Kidney epithelial cell (primary cell): ENCODE results near the gene SPATA2. TPM values are rescaled to one million over a fixed set of nuclear protein-coding genes. Genes with fewer than 3 reads are reported as not detected.

ENCODE experiments used
- DNase-seq: peaks from one replicate; pipeline ENCODE4 v3.0.0-alpha.2; 2010; ENCODE audit warnings: low read depth
- H3K27me3 ChIP-seq: 2 replicates; pipeline ENCODE4 v1.6.0; 2011; ENCODE audit warnings: low read length; ENCODE audit not compliant: control insufficient read depth, insufficient read depth
- H3K36me3 ChIP-seq: 2 replicates; pipeline ENCODE4 v1.5.1; 2011; ENCODE audit warnings: low read length; ENCODE audit not compliant: control insufficient read depth, insufficient read depth
- H3K4me3 ChIP-seq: 2 replicates; pipeline ENCODE4 v1.5.1; 2011; ENCODE audit warnings: low read depth, mild to moderate bottlenecking, control low read depth, low read length
- CTCF ChIP-seq: IDR thresholded peaks from 2 replicates; pipeline ENCODE4 v1.5.1; 2011; ENCODE audit warnings: mild to moderate bottlenecking, moderate library complexity, low read length, control low read depth, inconsistent platforms; ENCODE audit not compliant: insufficient read depth, poor library complexity, severe bottlenecking
- total RNA-seq: library from RNA; depleted of rRNA; stranded (reverse); fragments of >200 nt; gene quantifications from 2 replicates; pipeline ENCODE4 v1.2.3, GENCODE V29; 2015

The SPATA2 gene
- total RNA-seq, 1 donor from 2014 or later = 3.9 TPM

GRCh38 chr20:49935746-49936152 lies 20.4 kb upstream of the SPATA2 start:
- no peak for DNase-seq
- Histone ChIP-seq H3K4me3 (peak overlapping the region; percentile 20), H3K27me3 (no peaks in the 10 kb centered on the region), H3K36me3 (no peaks in the 10 kb centered on the region)
- no peak for TF ChIP-seq CTCF

GRCh38 chr20:49929142-49929494 lies 13.8 kb upstream of the SPATA2 start:
- Histone ChIP-seq H3K4me3 (no peak overlapping the region), H3K27me3 (no peaks in the 10 kb centered on the region), H3K36me3 (no peaks in the 10 kb centered on the region)
- no peak for TF ChIP-seq CTCF
- DNase-seq = no peak

- Histone ChIP-seq H3K27me3 (no peaks in the 10 kb centered on the region), H3K4me3 (no peak overlapping the region), H3K36me3 (no peaks in the 10 kb centered on the region)
- peak; percentile 93 for TF ChIP-seq CTCF
- DNase-seq = peak; percentile 49
These were observed 13.2 kb upstream of the SPATA2 start for GRCh38 chr20:49928411-49929141.

GRCh38 chr20:49925901-49926454 lies 10.6 kb upstream of the SPATA2 start:
- Histone ChIP-seq H3K4me3 (no peak overlapping the region), H3K27me3 (no peaks in the 10 kb centered on the region), H3K36me3 (no peaks in the 10 kb centered on the region)
- TF ChIP-seq CTCF = no peak
- no peak for DNase-seq

- Histone ChIP-seq H3K27me3 (no peaks in the 10 kb centered on the region), H3K36me3 (no peaks in the 10 kb centered on the region), H3K4me3 (no peak overlapping the region)
- no peak for DNase-seq
- no peak for TF ChIP-seq CTCF
These were observed 8.9 kb upstream of the SPATA2 start for GRCh38 chr20:49924247-49924646.

- no peak for DNase-seq
- Histone ChIP-seq H3K36me3 (no peaks in the 10 kb centered on the region), H3K27me3 (no peaks in the 10 kb centered on the region), H3K4me3 (no peak overlapping the region)
- TF ChIP-seq CTCF = no peak
These were observed 4.1 kb upstream of the SPATA2 start for GRCh38 chr20:49919461-49919860.
